ENCODE results near the gene LRRFIP2.

LRRFIP2 gene

DNA sequence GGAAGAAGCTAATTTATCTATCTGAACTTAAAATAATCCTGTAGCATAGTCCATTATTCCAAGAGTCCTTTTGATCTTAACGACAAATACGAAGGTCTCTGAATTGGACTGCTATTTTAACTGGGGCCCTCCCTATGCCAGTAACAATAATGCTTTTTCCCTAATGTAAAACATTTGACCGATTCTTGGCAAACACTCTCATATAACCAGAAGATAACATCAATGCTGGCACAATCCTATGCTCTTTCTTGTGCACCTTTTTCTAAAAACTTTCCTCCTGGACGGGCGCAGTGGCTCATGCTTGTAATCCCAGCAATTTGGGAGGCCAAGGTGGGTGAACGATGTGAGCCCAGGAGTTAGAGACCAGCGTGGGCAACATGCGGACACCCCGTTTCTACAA lies 3.9 kb downstream of the LRRFIP2 start:
- TF ChIP-seq ZFX (IDR thresholded peaks at IDR 0.05) (no peak), CTCF (conservative IDR thresholded peaks at IDR 0.05) (no peak)
- no peak overlapping the region for H3K27ac ChIP-seq

GRCh38 chr3:37170060-37170459 lies 4.3 kb downstream of the LRRFIP2 start:
- TF ChIP-seq ZFX (IDR thresholded peaks at IDR 0.05), result no peak
- no peak for TF ChIP-seq CTCF (conservative IDR thresholded peaks at IDR 0.05)
- H3K27ac ChIP-seq, result no peak overlapping the region

DNA sequence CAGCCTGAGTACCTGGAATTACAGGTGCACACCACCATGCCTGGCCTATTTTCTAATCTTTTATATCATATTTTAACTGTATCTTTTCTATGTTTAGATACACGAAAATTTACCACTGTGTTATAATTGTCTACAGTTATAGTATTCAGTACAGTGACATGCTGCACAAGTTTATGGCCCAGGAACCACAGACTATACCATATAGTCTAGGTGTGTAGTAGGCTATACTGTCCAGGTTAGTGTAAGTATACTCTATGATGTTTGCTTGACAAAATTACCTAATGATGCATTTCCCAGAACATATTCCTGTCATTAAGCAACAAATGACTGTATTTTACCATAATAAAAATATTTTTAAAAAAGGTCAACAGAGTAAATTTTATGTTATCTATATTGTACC lies 5.5 kb downstream of the LRRFIP2 start:
- TF ChIP-seq CTCF (conservative IDR thresholded peaks at IDR 0.05) (no peak), ZFX (IDR thresholded peaks at IDR 0.05) (no peak)
- H3K27ac ChIP-seq, result no peak overlapping the region

DNA sequence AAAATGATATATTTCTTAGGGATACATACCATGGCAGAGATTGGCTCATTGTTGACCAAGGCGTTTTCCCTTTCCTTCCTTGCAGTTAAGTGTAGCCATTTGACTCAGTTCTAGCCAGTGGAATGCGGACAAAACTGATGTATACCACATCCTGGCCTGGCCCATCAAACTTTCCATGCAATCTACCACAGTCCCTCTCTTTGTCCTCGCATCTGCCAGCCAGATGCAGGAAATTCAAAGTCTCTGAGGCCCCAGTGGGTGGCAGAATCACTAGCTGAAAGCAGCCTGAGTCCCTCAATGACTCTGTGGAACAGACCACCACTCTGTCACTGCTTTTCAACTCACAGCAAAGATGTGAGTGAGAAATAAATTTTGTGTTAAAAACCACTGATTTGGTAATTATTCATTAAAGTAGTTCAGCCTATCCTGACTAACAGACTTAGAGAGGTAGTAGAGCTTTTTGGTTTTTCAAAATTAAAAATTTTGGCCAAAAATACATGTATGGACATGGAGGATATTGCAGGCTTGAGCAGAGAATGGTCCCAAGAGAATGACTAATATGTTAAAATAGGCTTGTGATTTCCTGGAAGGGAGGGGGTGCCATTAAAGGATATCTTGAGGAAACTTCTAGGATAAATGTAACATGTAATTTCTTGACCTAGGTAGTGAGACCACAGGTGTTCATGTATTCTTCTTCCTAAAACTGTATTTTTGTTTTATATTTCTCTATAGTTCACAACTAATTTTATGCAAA lies 10.9 kb downstream of the LRRFIP2 start:
- TF ChIP-seq ZFX (IDR thresholded peaks at IDR 0.05) (no peak), CTCF (conservative IDR thresholded peaks at IDR 0.05) (no peak)
- H3K27ac ChIP-seq, result no peak overlapping the region

DNA sequence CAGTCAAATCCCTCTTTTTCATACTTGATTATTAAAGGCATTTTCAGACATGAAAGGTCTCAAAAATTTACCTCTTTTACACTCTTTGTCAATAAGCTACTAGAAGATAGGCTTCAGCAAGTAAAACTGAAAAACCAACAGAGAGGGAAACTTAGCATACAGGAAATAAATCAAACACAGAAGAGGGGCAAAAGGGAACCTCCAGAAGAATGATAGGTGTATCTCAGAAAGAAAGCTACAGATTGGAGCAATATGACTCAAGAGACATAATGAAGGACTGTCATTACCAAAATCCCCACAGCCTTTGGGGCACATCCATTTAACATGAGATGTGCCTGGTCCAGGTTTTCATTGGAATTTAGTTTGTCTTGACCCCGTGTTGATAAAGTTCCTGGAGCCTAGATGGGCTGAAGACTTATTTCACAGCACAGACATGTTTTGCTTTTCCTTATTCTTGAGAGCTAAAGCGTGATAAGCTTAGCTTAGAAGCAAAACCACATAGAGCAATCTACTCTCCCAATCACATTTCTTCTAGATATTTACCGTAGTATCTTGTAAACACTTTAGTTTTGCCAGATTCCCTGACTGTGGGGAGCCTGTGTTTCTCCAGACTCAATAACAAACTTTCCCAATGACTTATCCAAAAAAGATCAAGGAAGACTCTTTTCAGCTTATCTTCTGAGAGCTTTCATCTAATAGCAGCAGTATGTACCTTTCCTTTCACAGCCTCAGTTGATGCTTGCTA lies 11.7 kb downstream of the LRRFIP2 start:
- H3K27ac ChIP-seq, result no peak overlapping the region

DNA sequence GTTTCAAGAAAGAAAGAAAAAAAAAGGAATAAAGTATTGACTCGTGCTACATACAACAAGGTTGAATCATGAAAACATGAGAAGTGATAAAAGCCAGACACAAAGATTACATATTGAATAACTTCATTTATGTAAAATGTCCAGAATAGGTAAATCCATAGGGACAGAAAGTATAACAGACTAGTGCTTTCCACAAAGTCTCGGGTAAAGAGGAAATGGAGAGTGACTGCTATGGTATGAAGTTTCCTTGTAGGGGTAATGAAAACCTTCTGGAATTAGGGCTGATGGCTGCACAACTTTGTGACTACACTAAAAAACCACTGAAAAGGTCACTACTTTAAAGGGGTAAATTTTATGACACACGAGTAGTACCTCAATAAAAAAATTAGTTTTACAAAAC lies 13.0 kb downstream of the LRRFIP2 start:
- no peak for TF ChIP-seq CTCF (conservative IDR thresholded peaks at IDR 0.05)
- TF ChIP-seq ZFX (IDR thresholded peaks at IDR 0.05), result no peak
- no peak overlapping the region for H3K27ac ChIP-seq

More for the DNA sequence above, 11.7 kb downstream of the LRRFIP2 start:
- TF ChIP-seq ZFX (IDR thresholded peaks at IDR 0.05) (no peak), CTCF (conservative IDR thresholded peaks at IDR 0.05) (no peak)

- TF ChIP-seq ZFX (IDR thresholded peaks at IDR 0.05) (no peak), CTCF (conservative IDR thresholded peaks at IDR 0.05) (no peak)
- no peak overlapping the region for H3K27ac ChIP-seq
These were observed 18.6 kb downstream of the LRRFIP2 start for GRCh38 chr3:37155782-37156181.

All from C4-2B (cell line).